MG63 (cell line): ENCODE results near the gene IFIT1. TPM values are rescaled to one million over a fixed set of nuclear protein-coding genes. Genes with fewer than 3 reads are reported as not detected.
"Not testable (repeated sequence)": the region's sequence is repeated elsewhere in the genome, so short reads cannot be mapped to it uniquely, and the experiment has no call there.

Experiments used
- DNase-seq: peaks from one replicate; pipeline ENCODE4 v3.0.0-alpha.2; 2020
- H3K27me3 ChIP-seq: fragments of 250-450 bp; sonication (Bioruptor Pico); 2 replicates; pipeline ENCODE4 v1.5.1; 2020; ENCODE audit warnings: mild to moderate bottlenecking, moderate library complexity
- H3K36me3 ChIP-seq: fragments of 250-450 bp; sonication (Bioruptor Pico); 2 replicates; pipeline ENCODE4 v1.5.1; 2020; ENCODE audit warnings: mild to moderate bottlenecking, moderate library complexity
- H3K4me3 ChIP-seq: fragments of 250-450 bp; sonication (Bioruptor Pico); 2 replicates; pipeline ENCODE4 v1.5.1; 2020; ENCODE audit warnings: mild to moderate bottlenecking, moderate library complexity
- H3K9me3 ChIP-seq: fragments of 250-450 bp; sonication (Bioruptor Pico); 2 replicates; pipeline ENCODE4 v1.5.1; 2020; ENCODE audit warnings: mild to moderate bottlenecking, moderate library complexity
- total RNA-seq: library from RNA; depleted of rRNA; stranded (reverse); fragments of >200 nt; shearing (Covaris generic); gene quantifications from 2 replicates; pipeline ENCODE4 v1.2.3, GENCODE V29; 2014; ENCODE audit warnings: low replicate concordance; rRNA removed

IFIT1 gene
- total RNA-seq, 1 experiment from 2014 or later: 40.8 TPM

GRCh38 chr10:89444819-89445218 is 52.4 kb downstream of the IFIT1 start:
- not testable (repeated sequence) for H3K36me3 ChIP-seq, H3K27me3 ChIP-seq, H3K4me3 ChIP-seq, DNase-seq, H3K9me3 ChIP-seq

GRCh38 chr10:89450901-89451300 is 58.5 kb downstream of the IFIT1 start:
- Histone ChIP-seq H3K9me3 (no peaks in the 10 kb centered on the region; the same call in 1 of the 2 replicates), H3K27me3 (no peaks in the 10 kb centered on the region), H3K4me3 (no peak overlapping the region), H3K36me3 (no peaks in the 10 kb centered on the region)
- no peak for DNase-seq

GRCh38 chr10:89452193-89452592 is 59.8 kb downstream of the IFIT1 start:
- H3K36me3 ChIP-seq: no peaks in the 10 kb centered on the region
- no peaks in the 10 kb centered on the region for H3K27me3 ChIP-seq
- no peaks in the 10 kb centered on the region; the same call in 1 of the 2 replicates for H3K9me3 ChIP-seq
- H3K4me3 ChIP-seq: no peak overlapping the region
- no peak for DNase-seq

- Histone ChIP-seq H3K36me3 (no peaks in the 10 kb centered on the region), H3K9me3 (no peaks in the 10 kb centered on the region; the same call in 1 of the 2 replicates), H3K27me3 (no peaks in the 10 kb centered on the region), H3K4me3 (no peak overlapping the region)
- DNase-seq: no peak
Measured at GRCh38 chr10:89454561-89455347, 62.3 kb downstream of the IFIT1 start.

Other genes with a start within 250 kb of the IFIT1 start
- 0.63 TPM in 1 of 2 replicates, not detected in the other for gene CH25H, start 185.3 kb upstream of the IFIT1 start, total RNA-seq
- 37.5 and 45.9 TPM in 2 replicates for gene LIPA, start 140.8 kb upstream of the IFIT1 start, total RNA-seq
- gene IFIT2, start 90.6 kb upstream of the IFIT1 start, total RNA-seq: 14.3 and 18.7 TPM in 2 replicates
- 32.0 and 47.1 TPM in 2 replicates for gene IFIT3, start 64.6 kb upstream of the IFIT1 start, total RNA-seq
- not detected in 2 replicates for gene IFIT1B, start 14.6 kb upstream of the IFIT1 start, total RNA-seq
- gene IFIT5, start 21.9 kb downstream of the IFIT1 start, total RNA-seq: 15.2 and 18.9 TPM in 2 replicates
- gene SLC16A12, start 143.0 kb downstream of the IFIT1 start, total RNA-seq: not detected in 2 replicates